HG02840 (cell line): Measurements from ENCODE around the gene LMNTD2.

ENCODE experiments used
- ATAC-seq: cut with Tn5 transposase; IDR thresholded peaks from one replicate; pipeline ENCODE4 v1.9.1; 2021; ENCODE audit warnings: mild to moderate bottlenecking, moderate library complexity, moderate number of reproducible peaks; ENCODE audit not compliant: unreplicated experiment, low FRiP score

Gene LMNTD2

GRCh38 chr11:560305-561147, at the start of gene LMNTD2, which contains the start of gene RASSF7:
TSS of gene LMNTD2 (minus strand) at chr11:560738. CDS start at chr11:560716, 22 bp downstream.
TSS of gene RASSF7 (plus strand) at chr11:560970. CDS start at chr11:561769, 799 bp downstream.
- peak; percentile 66 for ATAC-seq

- ATAC-seq: no peak
These were observed 48.8 kb upstream of the LMNTD2 start for GRCh38 chr11:609341-609811.

- no peak for ATAC-seq
These were observed 48.3 kb upstream of the LMNTD2 start for GRCh38 chr11:608791-609251.

- ATAC-seq: no peak
These were observed 47.6 kb upstream of the LMNTD2 start for GRCh38 chr11:607971-608659.

GRCh38 chr11:607020-607780, 46.7 kb upstream of the LMNTD2 start:
- ATAC-seq: no peak

- ATAC-seq: no peak
These were observed 45.7 kb upstream of the LMNTD2 start for GRCh38 chr11:606245-606644.

- ATAC-seq: no peak
These were observed 45.0 kb upstream of the LMNTD2 start for GRCh38 chr11:605286-606129.

GRCh38 chr11:603154-603553, 42.6 kb upstream of the LMNTD2 start:
- ATAC-seq: no peak

- ATAC-seq: no peak
These were observed 41.2 kb upstream of the LMNTD2 start for GRCh38 chr11:601573-602245.

- ATAC-seq: no peak
These were observed 37.6 kb upstream of the LMNTD2 start for GRCh38 chr11:598005-598680.

GRCh38 chr11:597166-597725, 36.7 kb upstream of the LMNTD2 start:
- ATAC-seq: no peak

- ATAC-seq: no peak
These were observed 35.8 kb upstream of the LMNTD2 start for GRCh38 chr11:596374-596773.

- no peak for ATAC-seq
These were observed 34.9 kb upstream of the LMNTD2 start for GRCh38 chr11:595400-595799.

GRCh38 chr11:593347-593746, 32.8 kb upstream of the LMNTD2 start:
- no peak for ATAC-seq

- no peak for ATAC-seq
These were observed 32.4 kb upstream of the LMNTD2 start for GRCh38 chr11:592918-593317.

- no peak for ATAC-seq
These were observed 32.0 kb upstream of the LMNTD2 start for GRCh38 chr11:592501-592900.

GRCh38 chr11:590997-591396, 30.5 kb upstream of the LMNTD2 start:
- no peak for ATAC-seq

- ATAC-seq: no peak
These were observed 29.3 kb upstream of the LMNTD2 start for GRCh38 chr11:589798-590197.
